Cardiac septum (tissue), 1 donor: Measurements from ENCODE around the gene GPR25. TPM values are rescaled to one million over a fixed set of nuclear protein-coding genes. Genes with fewer than 3 reads are reported as not detected.

Source experiments
- DNase-seq: peaks from one replicate; pipeline ENCODE4 v3.0.0-alpha.2; 2020; ENCODE audit warnings: low spot score
- intact Hi-C: fragments of 100-400 bp; cut with DNase I; formaldehyde crosslinking; loops from one replicate; pipeline ENCODE4 v1.14.0; 2022
- total RNA-seq: library from RNA; stranded (reverse); fragmentation: NEBNext Ultra II Directional; extraction: Animal tissue kit (Norgen Biotek cat#: 25700); gene quantifications from one replicate; pipeline ENCODE4 v1.2.1, GENCODE V29; 2021
- donor health status: DM: no; HTN: no; CAD: no.

GPR25 gene
- total RNA-seq, 1 donor from 2014 or later = not detected

- intact Hi-C loops = no loop called here
- DNase-seq = no peak
Observed at GRCh38 chr1:200891774-200892157, 19.0 kb downstream of the GPR25 start.

GRCh38 chr1:200892546-200892945 lies 19.8 kb downstream of the GPR25 start:
- intact Hi-C loops = no loop called here

GRCh38 chr1:200892958-200893357 lies 20.2 kb downstream of the GPR25 start:
- DNase-seq = no peak
- intact Hi-C loops = no loop called here

More at GRCh38 chr1:200892546-200892945, 19.8 kb downstream of the GPR25 start:
- DNase-seq = no peak

GRCh38 chr1:200893411-200893901 lies 20.7 kb downstream of the GPR25 start:
- intact Hi-C loops = no loop called here
- no peak for DNase-seq

- no peak for DNase-seq
- intact Hi-C loops = no loop called here
Observed at GRCh38 chr1:200894712-200895442, 22.1 kb downstream of the GPR25 start, which contains the start of gene INAVA. INAVA (plus strand) TSS chr1:200894900; CDS start chr1:200898401, 3,501 bp downstream.

GRCh38 chr1:200895443-200895789 lies 22.6 kb downstream of the GPR25 start:
- intact Hi-C loops = no loop called here

GRCh38 chr1:200895801-200896530 lies 23.2 kb downstream of the GPR25 start:
- no peak for DNase-seq
- intact Hi-C loops = no loop called here

More at GRCh38 chr1:200895443-200895789, 22.6 kb downstream of the GPR25 start:
- DNase-seq = no peak

- no peak for DNase-seq
- intact Hi-C loops = no loop called here
Observed at GRCh38 chr1:200896531-200897196, 23.9 kb downstream of the GPR25 start.

- intact Hi-C loops = no loop called here
- no peak for DNase-seq
Observed at GRCh38 chr1:200897259-200897658, 24.5 kb downstream of the GPR25 start.

GRCh38 chr1:200899015-200899386 lies 26.2 kb downstream of the GPR25 start:
- no peak for DNase-seq
- intact Hi-C loops = no loop called here

GRCh38 chr1:200899451-200899915 lies 26.7 kb downstream of the GPR25 start:
- intact Hi-C loops = no loop called here
- DNase-seq = no peak

- intact Hi-C loops = no loop called here
- DNase-seq = no peak
Observed at GRCh38 chr1:200899954-200900867, 27.4 kb downstream of the GPR25 start.

GRCh38 chr1:200900877-200901276 lies 28.1 kb downstream of the GPR25 start:
- intact Hi-C loops = no loop called here
- DNase-seq = no peak

- intact Hi-C loops = no loop called here
- no peak for DNase-seq
Observed at GRCh38 chr1:200901350-200901749, 28.6 kb downstream of the GPR25 start.

GRCh38 chr1:200901796-200902444 lies 29.1 kb downstream of the GPR25 start:
- intact Hi-C loops = no loop called here
- no peak for DNase-seq

GRCh38 chr1:200903793-200904192 lies 31.0 kb downstream of the GPR25 start:
- DNase-seq = no peak
- intact Hi-C loops = no loop called here

- DNase-seq = no peak
- intact Hi-C loops = no loop called here
Observed at GRCh38 chr1:200904772-200905171, 32.0 kb downstream of the GPR25 start.

GRCh38 chr1:200905411-200906052 lies 32.8 kb downstream of the GPR25 start:
- DNase-seq = no peak
- intact Hi-C loops = no loop called here
